M059J (cell line): ENCODE data around the gene AKAP9. TPM values are rescaled to one million over a fixed set of nuclear protein-coding genes. Genes with fewer than 3 reads are reported as not detected.
"Not testable (repeated sequence)": the region's sequence is repeated elsewhere in the genome, so short reads cannot be mapped to it uniquely, and the experiment has no call there.

ENCODE experiments used
- DNase-seq: peaks from one replicate; pipeline ENCODE4 v3.0.0-alpha.2; 2012; ENCODE audit warnings: low read depth
- total RNA-seq: library from RNA; depleted of rRNA; stranded (reverse); fragments of >200 nt; shearing (Covaris generic); gene quantifications from 2 replicates; pipeline ENCODE4 v1.2.3, GENCODE V29; 2014

AKAP9 gene
- total RNA-seq, 1 experiment from 2014 or later: 18.0 TPM

GRCh38 chr7:92006046-92006445 lies 65.4 kb downstream of the AKAP9 start:
- DNase-seq: no peak

GRCh38 chr7:92010215-92010614 lies 69.6 kb downstream of the AKAP9 start:
- DNase-seq: peak; percentile 40

GRCh38 chr7:92013611-92014010 lies 72.9 kb downstream of the AKAP9 start:
- no peak for DNase-seq

GRCh38 chr7:92020636-92021035 lies 80.0 kb downstream of the AKAP9 start:
- DNase-seq: peak; percentile 9

GRCh38 chr7:92025260-92025659 lies 84.6 kb downstream of the AKAP9 start:
- DNase-seq: peak; percentile 84

GRCh38 chr7:92026635-92027034 lies 86.0 kb downstream of the AKAP9 start:
- DNase-seq: not testable (repeated sequence)

- DNase-seq: not testable (repeated sequence)
These were observed 86.5 kb downstream of the AKAP9 start for GRCh38 chr7:92027128-92027527.

- no peak for DNase-seq
These were observed 87.6 kb downstream of the AKAP9 start for GRCh38 chr7:92028226-92028625.

GRCh38 chr7:92028686-92029085 lies 88.0 kb downstream of the AKAP9 start:
- DNase-seq: no peak

GRCh38 chr7:92034116-92034515 lies 93.5 kb downstream of the AKAP9 start:
- no peak for DNase-seq

- DNase-seq: no peak
These were observed 94.9 kb downstream of the AKAP9 start for GRCh38 chr7:92035576-92035975.

- DNase-seq: no peak
These were observed 99.2 kb downstream of the AKAP9 start for GRCh38 chr7:92039900-92040299.

GRCh38 chr7:92042056-92042737 lies 101.5 kb downstream of the AKAP9 start:
- DNase-seq: no peak

- DNase-seq: no peak
These were observed 102.4 kb downstream of the AKAP9 start for GRCh38 chr7:92043098-92043497.

GRCh38 chr7:92043637-92044036 lies 103.0 kb downstream of the AKAP9 start:
- DNase-seq: no peak

- no peak for DNase-seq
These were observed 103.5 kb downstream of the AKAP9 start for GRCh38 chr7:92044148-92044547.

GRCh38 chr7:92044940-92045339 lies 104.3 kb downstream of the AKAP9 start:
- no peak for DNase-seq

- DNase-seq: no peak
These were observed 111.0 kb downstream of the AKAP9 start for GRCh38 chr7:92051655-92052054.

- DNase-seq: no peak
These were observed 111.5 kb downstream of the AKAP9 start for GRCh38 chr7:92052159-92052558.

- no peak for DNase-seq
These were observed 112.0 kb downstream of the AKAP9 start for GRCh38 chr7:92052684-92053083.

GRCh38 chr7:92053312-92053711 lies 112.7 kb downstream of the AKAP9 start:
- DNase-seq: no peak

- DNase-seq: no peak
These were observed 115.6 kb downstream of the AKAP9 start for GRCh38 chr7:92056286-92056685.

GRCh38 chr7:92057375-92057774 lies 116.7 kb downstream of the AKAP9 start:
- DNase-seq: no peak

GRCh38 chr7:92058040-92058439 lies 117.4 kb downstream of the AKAP9 start:
- DNase-seq: no peak
